IPS-20b (cell line): ENCODE data around the gene HSD11B1L.

ENCODE experiments used
- H3K27ac ChIP-seq: one replicate; pipeline ENCODE4 v1.5.1; 2013; ENCODE audit warnings: low read length
- H3K27me3 ChIP-seq: 2 replicates; pipeline ENCODE4 v1.6.1; 2013; ENCODE audit warnings: mild to moderate bottlenecking, low read length, inconsistent platforms; ENCODE audit not compliant: insufficient read depth
- H3K36me3 ChIP-seq: 2 replicates; pipeline ENCODE4 v1.6.1; 2013; ENCODE audit warnings: low read depth, mild to moderate bottlenecking, inconsistent platforms, low read length, moderate library complexity; ENCODE audit not compliant: insufficient read depth
- H3K4me1 ChIP-seq: 2 replicates; pipeline ENCODE4 v1.6.1; 2013; ENCODE audit warnings: mild to moderate bottlenecking, control low read depth, inconsistent platforms, low read length, moderate library complexity; ENCODE audit not compliant: insufficient read depth
- H3K4me3 ChIP-seq: 2 replicates; pipeline ENCODE4 v1.5.1; 2013; ENCODE audit warnings: mild to moderate bottlenecking, low read length, inconsistent platforms
- H3K9ac ChIP-seq: 2 replicates; pipeline ENCODE4 v1.6.1; 2013; ENCODE audit warnings: low read depth, mild to moderate bottlenecking, inconsistent platforms, low read length, moderate library complexity
- H3K9me3 ChIP-seq: 2 replicates; pipeline ENCODE4 v1.6.1; 2013; ENCODE audit warnings: mild to moderate bottlenecking, low read depth, low read length, inconsistent platforms; ENCODE audit not compliant: insufficient read depth

HSD11B1L gene

DNA sequence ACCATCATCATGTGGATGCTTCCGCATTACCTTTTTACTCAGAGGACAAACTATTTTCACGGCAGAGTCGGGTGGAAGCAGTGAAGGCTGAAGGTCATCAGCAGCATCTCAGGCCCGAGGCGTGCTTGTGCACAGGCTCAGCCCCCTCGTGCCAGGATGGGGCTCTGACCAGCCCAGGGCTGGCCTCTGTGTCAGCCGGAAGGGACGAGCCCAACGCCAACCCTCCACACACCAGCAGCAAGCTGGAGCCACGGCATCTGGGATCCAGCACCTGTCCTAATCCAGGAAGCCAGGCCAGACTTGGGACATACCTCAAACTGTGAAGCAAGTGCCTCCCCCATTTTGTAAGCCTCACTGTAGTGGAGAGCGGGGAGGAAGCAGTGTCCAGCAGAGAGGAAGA lies 11.6 kb upstream of the HSD11B1L start:
- H3K9ac ChIP-seq: no peak overlapping the region
- H3K4me3 ChIP-seq: no peak overlapping the region
- no peaks in the 10 kb centered on the region for H3K9me3 ChIP-seq
- no peak overlapping the region for H3K27ac ChIP-seq
- peaks cover 7% of the 10 kb centered on the region; the same call in 1 of the 2 replicates for H3K4me1 ChIP-seq
- peaks cover 73% of the 10 kb centered on the region for H3K36me3 ChIP-seq
- no peaks in the 10 kb centered on the region for H3K27me3 ChIP-seq

DNA sequence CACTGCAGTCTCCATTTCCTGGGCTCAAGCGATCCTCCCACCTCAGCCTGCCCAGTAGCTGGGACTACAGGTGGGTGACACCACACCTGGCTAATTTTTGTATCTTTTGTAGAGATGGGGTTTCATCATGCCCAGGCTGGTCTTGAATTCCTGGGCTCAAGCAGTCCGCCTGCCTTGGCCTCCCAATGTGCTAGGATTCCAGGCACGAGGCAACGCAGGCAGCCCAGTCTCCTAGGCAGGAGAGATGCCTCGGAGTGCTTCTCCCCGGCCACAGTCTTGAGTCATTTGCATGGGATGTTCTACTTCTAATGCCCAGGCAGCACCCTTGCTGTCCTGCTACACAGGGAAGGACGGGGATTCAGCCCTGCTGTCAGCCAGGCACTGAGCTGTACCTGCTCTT lies 9.2 kb upstream of the HSD11B1L start:
- H3K4me1 ChIP-seq: peaks cover 7% of the 10 kb centered on the region; the same call in 1 of the 2 replicates
- H3K4me3 ChIP-seq: no peak overlapping the region
- H3K9ac ChIP-seq: no peak overlapping the region
- H3K27ac ChIP-seq: no peak overlapping the region
- H3K9me3 ChIP-seq: no peaks in the 10 kb centered on the region
- peaks cover 49% of the 10 kb centered on the region for H3K36me3 ChIP-seq
- no peaks in the 10 kb centered on the region for H3K27me3 ChIP-seq

DNA sequence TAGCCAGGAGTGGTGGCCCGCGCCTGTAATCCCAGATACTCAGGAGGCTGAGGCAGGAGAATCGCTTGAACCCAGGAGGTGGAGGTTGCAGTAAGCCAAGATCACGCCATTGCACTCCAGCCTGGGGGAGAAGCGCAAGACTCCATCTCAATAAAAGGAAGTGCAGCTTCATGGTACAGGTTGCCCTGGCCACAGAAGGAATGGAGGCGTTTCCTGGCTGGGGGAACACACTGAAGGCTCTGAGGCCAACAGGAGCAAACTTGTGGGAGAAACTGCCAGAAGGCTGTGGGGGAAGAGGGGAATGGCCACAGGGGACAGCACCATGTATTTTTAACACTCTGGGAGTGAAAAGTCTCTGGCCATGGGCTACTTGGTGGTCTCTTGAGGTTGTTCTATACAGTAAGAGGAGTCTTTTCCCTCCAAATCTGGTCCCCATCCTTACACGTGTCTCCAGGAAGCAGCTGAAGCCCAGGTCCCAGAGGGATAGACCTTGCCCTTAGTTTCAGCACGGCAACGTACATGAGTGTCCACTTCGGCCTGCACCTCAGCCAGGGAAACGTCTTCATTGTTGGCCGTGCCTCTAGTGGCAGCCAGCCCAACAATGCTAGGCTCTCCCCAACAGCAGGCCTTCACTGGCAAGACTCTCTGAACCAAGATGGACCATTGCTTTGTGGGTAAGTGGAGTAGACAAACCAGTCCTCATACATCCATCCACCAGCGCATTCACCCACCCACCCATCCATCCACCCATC lies 7.9 kb upstream of the HSD11B1L start:
- H3K4me1 ChIP-seq: 0 out of 2 replicates have a peak, but pooled peaks cover 3% of the 10 kb centered on the region
- no peak overlapping the region for H3K27ac ChIP-seq
- no peaks in the 10 kb centered on the region for H3K9me3 ChIP-seq
- H3K9ac ChIP-seq: no peak overlapping the region
- H3K27me3 ChIP-seq: no peaks in the 10 kb centered on the region
- peaks cover 36% of the 10 kb centered on the region for H3K36me3 ChIP-seq
- H3K4me3 ChIP-seq: no peak overlapping the region

DNA sequence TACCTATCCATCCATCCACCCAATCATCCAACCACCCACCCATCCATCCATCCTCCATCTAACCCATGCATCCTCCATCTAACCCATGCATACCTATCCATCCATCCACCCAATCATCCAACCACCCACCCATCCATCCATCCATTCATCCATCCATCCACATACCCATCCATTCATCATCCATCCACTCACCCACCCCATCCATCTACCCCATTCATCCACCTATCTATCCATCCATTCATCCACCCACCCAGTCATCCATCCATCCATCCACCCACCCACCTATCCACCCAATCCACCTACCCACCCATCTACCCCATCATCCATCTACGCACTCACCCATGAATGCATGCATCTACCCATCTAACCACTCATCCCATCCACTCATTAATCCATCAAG lies 7.1 kb upstream of the HSD11B1L start:
- Histone ChIP-seq H3K36me3 (peaks cover 30% of the 10 kb centered on the region), H3K9me3 (no peaks in the 10 kb centered on the region), H3K4me3 (no peak overlapping the region), H3K27me3 (no peaks in the 10 kb centered on the region), H3K9ac (no peak overlapping the region), H3K4me1 (no peaks in the 10 kb centered on the region), H3K27ac (no peak overlapping the region)

DNA sequence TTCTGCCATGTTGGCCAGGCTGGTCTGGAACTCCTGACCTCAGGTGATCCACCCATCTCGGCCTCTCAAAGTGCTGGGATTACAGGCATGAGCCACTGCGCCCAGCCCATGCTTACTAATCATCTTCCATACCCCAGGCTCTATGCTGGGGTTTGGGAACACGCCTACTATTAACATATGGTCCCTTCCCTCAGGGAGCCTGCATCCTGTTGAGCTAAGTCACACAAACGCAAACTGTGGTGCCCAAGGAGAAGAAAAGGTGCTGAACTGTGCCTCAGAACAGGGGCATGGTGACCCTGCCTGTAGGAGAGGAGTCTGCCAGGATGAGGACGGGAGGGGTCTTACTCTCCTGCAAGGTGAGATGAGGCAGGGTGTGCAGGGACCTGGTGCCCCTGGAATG lies 6.1 kb upstream of the HSD11B1L start:
- Histone ChIP-seq H3K4me1 (no peaks in the 10 kb centered on the region), H3K9ac (no peak overlapping the region), H3K9me3 (no peaks in the 10 kb centered on the region), H3K36me3 (peaks cover 21% of the 10 kb centered on the region), H3K4me3 (no peak overlapping the region), H3K27ac (no peak overlapping the region), H3K27me3 (no peaks in the 10 kb centered on the region)

DNA sequence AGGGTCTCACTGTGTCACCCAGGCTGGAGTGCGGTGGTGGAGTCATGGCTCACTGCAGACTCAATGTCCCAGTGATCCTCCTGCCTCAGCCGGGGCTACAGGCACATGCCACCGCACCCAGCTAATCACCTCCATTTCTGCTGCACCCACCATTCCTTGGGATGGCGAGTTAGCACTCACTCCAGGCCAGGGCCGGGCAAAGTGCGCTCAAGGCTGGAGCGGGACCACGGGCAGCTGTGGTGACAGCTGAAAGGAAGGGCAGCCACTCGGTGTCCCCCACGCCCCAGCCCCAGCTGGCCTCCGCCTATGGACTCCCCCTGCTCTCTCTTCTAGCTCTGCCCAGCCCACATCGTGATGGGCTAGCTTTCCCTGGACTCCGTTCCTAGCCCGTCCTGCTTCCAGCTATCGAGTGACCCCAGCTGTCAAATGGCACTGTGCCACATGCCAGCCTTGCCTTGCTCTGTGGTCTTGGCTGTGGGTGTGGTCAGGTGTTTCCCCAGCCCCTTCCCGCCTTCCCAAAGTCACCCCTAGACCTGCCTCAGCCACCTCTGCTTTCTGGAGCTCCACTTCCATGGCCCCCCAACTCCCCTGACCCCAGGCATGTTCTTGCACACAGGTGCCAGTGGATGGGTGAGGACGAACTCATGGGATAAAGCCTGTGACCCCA lies 4.6 kb upstream of the HSD11B1L start:
- H3K27ac ChIP-seq: no peak overlapping the region
- no peak overlapping the region for H3K4me3 ChIP-seq
- no peaks in the 10 kb centered on the region for H3K27me3 ChIP-seq
- H3K4me1 ChIP-seq: no peaks in the 10 kb centered on the region
- H3K9me3 ChIP-seq: no peaks in the 10 kb centered on the region
- H3K9ac ChIP-seq: no peak overlapping the region
- H3K36me3 ChIP-seq: peaks cover 12% of the 10 kb centered on the region; the same call in 1 of the 2 replicates

DNA sequence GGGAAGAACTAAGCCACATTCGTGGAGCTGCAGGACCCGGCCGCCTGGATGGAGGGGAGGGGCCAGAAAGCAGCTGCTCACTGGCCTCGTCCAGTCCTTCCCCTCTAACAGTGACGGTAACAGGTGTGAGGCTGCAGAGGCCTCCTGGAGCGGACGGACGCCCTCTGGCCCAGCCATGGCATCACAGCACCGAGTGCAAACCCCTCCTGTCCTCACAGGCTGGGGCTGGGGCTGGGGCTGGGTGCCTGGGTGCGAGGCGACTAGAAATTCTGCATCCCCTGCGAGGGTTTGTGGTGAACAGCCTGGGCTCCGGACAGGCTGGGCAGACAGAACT lies 4.1 kb upstream of the HSD11B1L start:
- H3K9ac ChIP-seq: no peak overlapping the region
- H3K27me3 ChIP-seq: no peaks in the 10 kb centered on the region
- no peaks in the 10 kb centered on the region for H3K4me1 ChIP-seq
- peaks cover 7% of the 10 kb centered on the region; the same call in 1 of the 2 replicates for H3K36me3 ChIP-seq
- H3K9me3 ChIP-seq: no peaks in the 10 kb centered on the region
- no peak overlapping the region for H3K27ac ChIP-seq
- H3K4me3 ChIP-seq: no peak overlapping the region

DNA sequence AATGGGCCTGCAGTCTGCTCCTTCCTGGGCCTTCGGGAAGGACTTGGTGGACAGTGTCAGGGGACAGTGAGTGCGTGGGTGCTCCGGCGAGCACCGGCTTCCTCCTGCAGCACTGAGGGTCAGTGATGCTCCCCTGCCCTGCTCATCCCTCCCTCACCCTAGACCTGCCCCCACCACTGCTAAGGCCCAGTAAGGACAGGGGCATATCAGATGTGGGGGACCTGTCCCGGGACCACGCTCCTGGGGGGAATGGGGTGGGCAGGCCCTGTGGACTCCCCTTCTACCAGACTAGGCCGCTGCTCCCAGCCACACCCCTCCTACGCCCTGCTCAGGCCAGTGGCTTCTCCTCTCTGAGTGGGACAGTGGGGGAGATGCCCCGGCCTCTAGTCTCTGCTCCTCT lies 3.7 kb upstream of the HSD11B1L start:
- Histone ChIP-seq H3K9ac (no peak overlapping the region), H3K27ac (no peak overlapping the region), H3K9me3 (no peaks in the 10 kb centered on the region), H3K27me3 (no peaks in the 10 kb centered on the region), H3K4me3 (no peak overlapping the region), H3K4me1 (no peaks in the 10 kb centered on the region), H3K36me3 (peaks cover 3% of the 10 kb centered on the region; the same call in 1 of the 2 replicates)

DNA sequence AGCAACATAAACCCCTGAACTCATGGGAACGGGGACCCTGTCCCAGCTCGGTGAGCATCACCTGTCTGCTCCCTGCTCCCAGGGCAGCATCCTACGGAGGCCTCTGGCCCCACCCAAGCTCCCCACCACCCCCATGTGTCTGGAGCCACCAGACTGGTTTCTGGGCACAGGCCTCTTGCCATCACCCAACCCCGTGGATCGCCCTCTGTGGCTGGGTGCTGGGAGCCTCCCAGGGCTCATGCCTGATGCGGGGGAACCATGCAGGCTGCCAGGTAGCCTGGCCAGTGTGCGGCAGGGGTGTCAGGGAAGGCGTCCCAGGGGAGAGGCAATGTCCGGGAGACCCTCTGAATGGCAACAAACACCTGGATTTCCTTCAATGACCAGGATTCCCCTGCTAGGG lies 3.2 kb upstream of the HSD11B1L start:
- no peak overlapping the region for H3K4me3 ChIP-seq
- no peaks in the 10 kb centered on the region for H3K27me3 ChIP-seq
- H3K9me3 ChIP-seq: no peaks in the 10 kb centered on the region
- peaks cover 3% of the 10 kb centered on the region; the same call in 1 of the 2 replicates for H3K36me3 ChIP-seq
- no peaks in the 10 kb centered on the region for H3K4me1 ChIP-seq
- no peak overlapping the region for H3K9ac ChIP-seq
- no peak overlapping the region for H3K27ac ChIP-seq

DNA sequence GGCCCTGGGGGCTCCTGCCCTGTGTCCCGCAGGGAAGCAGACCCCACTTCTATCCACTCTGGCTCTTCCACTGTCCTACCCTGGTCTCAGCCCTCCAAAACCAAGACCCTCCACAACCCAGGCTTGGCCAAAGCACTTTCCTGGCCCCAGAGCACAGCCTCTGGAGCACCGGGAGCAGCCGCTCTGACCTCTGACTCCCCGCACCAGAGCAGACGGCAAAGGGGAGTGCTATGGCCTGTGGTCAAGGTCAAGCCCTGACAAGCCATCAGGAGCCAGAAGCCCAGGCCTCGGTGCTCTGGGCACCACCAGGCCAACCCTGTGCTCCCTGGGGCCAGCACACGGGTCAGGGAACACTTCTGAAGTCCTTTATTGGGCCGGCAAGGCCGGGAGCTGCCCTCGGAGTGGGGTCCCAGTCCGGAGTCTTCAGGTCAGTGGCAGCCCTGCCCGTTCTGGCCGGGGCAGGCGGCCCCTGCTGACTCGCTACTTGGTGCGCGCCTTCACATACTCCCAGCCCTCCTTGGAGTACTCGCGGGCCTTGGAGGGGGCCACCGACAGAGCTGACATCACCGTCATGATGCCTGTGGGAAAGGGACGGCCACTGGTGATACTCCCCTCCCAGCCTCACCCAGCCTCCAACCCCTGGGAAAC lies 2.6 kb upstream of the HSD11B1L start:
- Histone ChIP-seq H3K4me3 (no peak overlapping the region), H3K36me3 (no peaks in the 10 kb centered on the region), H3K9ac (no peak overlapping the region), H3K4me1 (no peaks in the 10 kb centered on the region), H3K27ac (no peak overlapping the region), H3K27me3 (no peaks in the 10 kb centered on the region), H3K9me3 (no peaks in the 10 kb centered on the region)

DNA sequence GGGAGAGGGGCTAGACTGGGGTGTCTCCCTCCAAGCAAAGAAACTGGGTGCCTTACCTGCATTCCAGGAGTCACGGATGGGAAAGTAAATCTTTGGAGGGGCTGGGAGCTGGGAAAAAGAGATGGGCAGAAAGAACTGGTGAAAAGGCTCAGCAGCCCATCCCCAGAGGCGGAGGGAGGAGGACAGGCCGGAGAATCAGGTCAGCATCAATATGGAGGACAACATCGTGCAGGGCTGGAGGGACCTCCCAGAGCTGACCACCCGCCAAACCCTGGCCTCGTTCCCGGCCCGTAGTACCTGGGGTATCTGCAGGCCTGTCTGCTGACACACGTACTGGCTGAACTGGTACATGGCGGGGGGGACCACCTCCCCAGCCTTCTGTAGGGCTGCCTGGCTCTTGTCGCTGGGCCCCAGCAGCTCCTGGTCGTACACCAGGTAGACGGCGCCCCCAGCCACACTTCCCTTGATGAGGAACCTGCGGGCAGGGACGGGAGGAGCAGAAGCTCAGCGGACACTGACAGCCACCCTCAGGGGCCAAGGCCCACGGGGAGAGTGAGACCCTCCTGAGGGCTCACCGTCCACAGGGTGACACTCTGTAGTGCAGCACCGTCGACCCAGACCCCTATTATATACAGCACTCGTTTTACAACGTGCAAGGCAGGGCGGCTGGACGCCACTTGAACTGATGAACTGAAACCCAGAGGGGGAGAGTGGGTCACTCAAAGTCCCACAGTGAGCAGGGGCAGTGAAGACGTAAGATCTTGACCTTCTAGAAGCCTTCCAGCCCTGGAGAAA lies 1.3 kb upstream of the HSD11B1L start:
- H3K4me1 ChIP-seq: no peaks in the 10 kb centered on the region
- H3K4me3 ChIP-seq: peak overlapping the region; percentile 94
- peak overlapping the region; percentile 93 for H3K27ac ChIP-seq
- no peaks in the 10 kb centered on the region for H3K27me3 ChIP-seq
- H3K9me3 ChIP-seq: no peaks in the 10 kb centered on the region
- H3K36me3 ChIP-seq: no peaks in the 10 kb centered on the region
- peak overlapping the region; percentile 85; the same call in 1 of the 2 replicates for H3K9ac ChIP-seq
